HCT116 (cell line): ENCODE measurements around the gene RIPK3. TPM values are rescaled to one million over a fixed set of nuclear protein-coding genes. Genes with fewer than 3 reads are reported as not detected.

Source experiments
- ATAC-seq: fragments of 200-7000 bp; cut with Tn5 transposase; 2 replicates; pipeline ENCODE4 v1.9.1; 2020; ENCODE audit warnings: mild to moderate bottlenecking, moderate library complexity
- BruUV-seq: library from RNA; stranded (reverse); fragments of 400-500 nt; replicated peaks from 2 replicates; lab custom pipeline; 2021; lab: Mats Ljungman, UMichigan
- CTCF ChIA-PET: fragments of 300-600 bp; sonication (Branson Sonifier 250); formaldehyde crosslinking; loops from one replicate; lab custom pipeline; 2021; ENCODE audit warnings: antibody characterized with exemption; lab: Charles Lee
- POLR2A ChIA-PET: fragments of 300-600, 350-600 bp; sonication (Branson Sonifier 250); formaldehyde crosslinking; loops from one replicate; lab custom pipeline; 2021; ENCODE audit warnings: antibody characterized with exemption; lab: Charles Lee
- RAD21 ChIA-PET, 2 experiments: fragments of 300-600 bp; sonication (Branson Sonifier 250); formaldehyde crosslinking; loops; one replicate each; lab custom pipeline; 2023; ENCODE audit warnings: low total read pairs in 2 of 2; ENCODE audit not compliant: uncharacterized antibody in 2 of 2, unreplicated experiment in 2 of 2, low non-redundant PET in 1 of 2; lab: Charles Lee
- DNase-seq: peaks from one replicate; pipeline ENCODE4 v3.0.0-alpha.2; 2010; ENCODE audit warnings: low read depth, low spot score
- H2AFZ ChIP-seq: fragments of 200-600 bp; shearing (Covaris generic), sonication (generic); 2 replicates; pipeline ENCODE4 v1.6.1; 2017; ENCODE audit warnings: low read depth, mixed run types, mixed read lengths, antibody characterized with exemption, low read length; ENCODE audit not compliant: poor library complexity, severe bottlenecking
- H3K27ac ChIP-seq: 2 replicates; pipeline ENCODE4 v1.5.1; 2012; ENCODE audit warnings: low read depth, low read length
- H3K27me3 ChIP-seq: fragments of 200-600 bp; sonication (generic); 2 replicates; pipeline ENCODE4 v1.6.1; 2016; ENCODE audit warnings: mixed run types, low read length, mixed read lengths; ENCODE audit not compliant: insufficient read depth
- H3K36me3 ChIP-seq, 2 experiments: fragments of 200-500 bp in 1 of 2; fragments of 200-600 bp in 1 of 2; sonication (Bioruptor generic) in 1 of 2; sonication (generic) in 1 of 2; 2 replicates each; pipeline versions ENCODE4 v1.5.1 to v1.6.1; 2014 to 2016; ENCODE audit warnings: low read length in 2 of 2, inconsistent platforms in 1 of 2, mixed read lengths in 1 of 2, mixed run types in 1 of 2; ENCODE audit not compliant: insufficient read depth in 2 of 2, control insufficient read depth in 1 of 2
- H3K4me1 ChIP-seq, 2 experiments: fragments of 200-600 bp in 1 of 2; sonication (generic) in 1 of 2; 2 replicates each; pipeline versions ENCODE4 v1.5.1 to v1.6.1; 2012 to 2017; ENCODE audit warnings: low read length in 2 of 2, inconsistent platforms in 1 of 2, mild to moderate bottlenecking in 1 of 2, mixed read lengths in 1 of 2, mixed run types in 1 of 2, moderate library complexity in 1 of 2; ENCODE audit not compliant: insufficient read depth in 2 of 2, control insufficient read depth in 1 of 2
- H3K4me2 ChIP-seq: fragments of 200-600 bp; sonication (generic); 2 replicates; pipeline ENCODE4 v1.6.1; 2017; ENCODE audit warnings: mixed run types, low read length, mixed read lengths
- H3K4me3 ChIP-seq, 2 experiments: fragments of 200-600 bp in 1 of 2; sonication (generic) in 1 of 2; replicated peaks in 1 of 2; 2 replicates each; pipeline ENCODE4 v1.5.1; 2011 to 2016; ENCODE audit warnings: low read length in 2 of 2, control low read depth in 1 of 2, low read depth in 1 of 2, mild to moderate bottlenecking in 1 of 2, mixed read lengths in 1 of 2, mixed run types in 1 of 2
- H3K79me2 ChIP-seq: fragments of 200-600 bp; sonication (generic); 2 replicates; pipeline ENCODE4 v1.6.1; 2017; ENCODE audit warnings: mild to moderate bottlenecking, mixed run types, low read length, moderate library complexity, mixed read lengths; ENCODE audit not compliant: insufficient read depth
- H3K9ac ChIP-seq: fragments of 200-600 bp; sonication (generic); 2 replicates; pipeline ENCODE4 v1.6.1; 2016; ENCODE audit warnings: low read length, mixed read lengths
- H3K9me2 ChIP-seq: fragments of 200-600 bp; sonication (generic), shearing (Covaris generic); 2 replicates; pipeline ENCODE4 v1.6.1; 2017; ENCODE audit warnings: mixed run types, mild to moderate bottlenecking, moderate library complexity; ENCODE audit not compliant: insufficient read depth
- H3K9me3 ChIP-seq, 2 experiments: fragments of 200-500 bp in 1 of 2; fragments of 200-600 bp in 1 of 2; sonication (Bioruptor generic) in 1 of 2; sonication (generic) in 1 of 2; 2 replicates each; pipeline ENCODE4 v1.6.1; 2014 to 2017; ENCODE audit warnings: low read length in 2 of 2, mixed read lengths in 2 of 2, inconsistent platforms in 1 of 2, low read depth in 1 of 2, mild to moderate bottlenecking in 1 of 2, mixed run types in 1 of 2, moderate library complexity in 1 of 2; ENCODE audit not compliant: control insufficient read depth in 1 of 2, insufficient read depth in 1 of 2
- H4K20me1 ChIP-seq: fragments of 200-600 bp; sonication (generic), shearing (Covaris generic); 2 replicates; pipeline ENCODE4 v1.6.1; 2017; ENCODE audit warnings: mixed run types, mild to moderate bottlenecking, moderate library complexity; ENCODE audit not compliant: insufficient read depth
- CBX3 ChIP-seq: IDR thresholded peaks from 2 replicates; pipeline ENCODE4 v1.6.1; 2012; ENCODE audit warnings: low read depth
- CEBPB ChIP-seq: IDR thresholded peaks from 2 replicates; pipeline ENCODE4 v1.6.1; 2012; ENCODE audit warnings: low read depth
- CTCF ChIP-seq, 3 experiments: fragments of 200-600 bp in 1 of 3; sonication (generic) in 1 of 3; IDR thresholded peaks in 2 of 3; conservative IDR thresholded peaks in 1 of 3; 2 replicates each; pipeline ENCODE4 v1.5.1; 2012 to 2017; ENCODE audit warnings: low read depth in 2 of 3, low read length in 2 of 3, antibody characterized with exemption in 1 of 3, borderline replicate concordance in 1 of 3, control low read depth in 1 of 3, mild to moderate bottlenecking in 1 of 3, mixed read lengths in 1 of 3, mixed run types in 1 of 3, moderate library complexity in 1 of 3; ENCODE audit not compliant: insufficient read depth in 1 of 3
- EGR1 ChIP-seq: IDR thresholded peaks from 2 replicates; pipeline ENCODE4 v1.6.1; 2012; ENCODE audit warnings: low read depth
- EZH2 ChIP-seq: fragments of 200-600 bp; sonication (generic); IDR thresholded peaks from 2 replicates; pipeline ENCODE4 v1.6.1; 2017; ENCODE audit warnings: antibody characterized with exemption, mixed run types
- EZH2phosphoT487 ChIP-seq: fragments of 200-600 bp; IDR thresholded peaks from 2 replicates; pipeline ENCODE4 v1.6.1; 2018; ENCODE audit warnings: antibody characterized with exemption, borderline replicate concordance
- FOSL1 ChIP-seq: IDR thresholded peaks from 2 replicates; pipeline ENCODE4 v1.6.1; 2012; ENCODE audit warnings: low read depth
- JUND ChIP-seq: IDR thresholded peaks from 2 replicates; pipeline ENCODE4 v1.6.1; 2012
- MAX ChIP-seq: IDR thresholded peaks from 2 replicates; pipeline ENCODE4 v1.6.1; 2012
- POLR2A ChIP-seq: IDR thresholded peaks from 2 replicates; pipeline ENCODE4 v1.7.0; 2011; ENCODE audit warnings: borderline replicate concordance; ENCODE audit not compliant: insufficient read depth, insufficient read length; ENCODE audit errors: extremely low read depth
- RAD21 ChIP-seq: IDR thresholded peaks from 2 replicates; pipeline ENCODE4 v1.6.1; 2012; ENCODE audit warnings: low read depth, mild to moderate bottlenecking
- ZBTB33 ChIP-seq: IDR thresholded peaks from 2 replicates; pipeline ENCODE4 v1.6.1; 2011; ENCODE audit warnings: mild to moderate bottlenecking, low read length, moderate library complexity; ENCODE audit not compliant: insufficient replicate concordance; ENCODE audit errors: extremely low read depth
- ZNF274 ChIP-seq: fragments of 200-500 bp; sonication (Bioruptor generic); IDR thresholded peaks from 2 replicates; pipeline ENCODE4 v1.6.1; 2014; ENCODE audit warnings: mild to moderate bottlenecking, low read depth, low read length, inconsistent platforms
- intact Hi-C: fragments of 100-400 bp; cut with micrococcal nuclease; formaldehyde crosslinking; loops from 2 replicates; pipeline ENCODE4 v1.10.0; 2022
- total RNA-seq: library from RNA; stranded (reverse); gene quantifications from one replicate; pipeline ENCODE4 v1.2.1, GENCODE V29; 2021; ENCODE audit not compliant: unreplicated experiment

RIPK3 gene
- total RNA-seq, 1 experiment from 2014 or later, result not detected

- no peaks in the 10 kb centered on the region for H3K36me3 ChIP-seq
- no peaks in the 10 kb centered on the region for H3K27me3 ChIP-seq
- DNase-seq, result peak; percentile 81
- intact Hi-C loops, result loop anchor here (1.0 kb wide), 2 partner anchors 25 to 34 kb away; no protein-coding TSS in a partner anchor
- no peaks in the 10 kb centered on the region for H3K9me2 ChIP-seq
- H3K4me3 ChIP-seq, result peak within 1 kb of the TSS; percentile 55 to 64
- H3K27ac ChIP-seq, result peak within 1 kb of the TSS; percentile 89
- no peak for TF ChIP-seq EZH2phosphoT487
- RAD21 ChIA-PET, result no interaction called here
- peak; percentile 45 for ATAC-seq
- no peaks in the 10 kb centered on the region for H4K20me1 ChIP-seq
- POLR2A ChIA-PET, result no interaction called here
- no peaks in the 10 kb centered on the region for H3K79me2 ChIP-seq
- peak within 1 kb of the TSS; percentile 87 for H2AFZ ChIP-seq
- CTCF ChIA-PET, result no interaction called here
- TSS peak; percentile 87 for BruUV-seq
- H3K4me2 ChIP-seq, result peak within 1 kb of the TSS; percentile 97
- H3K9me3 ChIP-seq, result no peaks in the 10 kb centered on the region
- H3K9ac ChIP-seq, result peak within 1 kb of the TSS; percentile 69
- H3K4me1 ChIP-seq, result peaks cover 15 to 33% of the 10 kb centered on the region in 2 experiments
These were observed 27.9 kb upstream of the RIPK3 start, which contains the start of gene NFATC4 for GRCh38 chr14:24367514-24368211. TSS of gene NFATC4 (plus strand) at chr14:24368184. CDS start at chr14:24368341, 157 bp downstream.

GRCh38 chr14:24366721-24367513 lies 27.1 kb upstream of the RIPK3 start:
- RAD21 ChIA-PET, result interaction anchor here (0.9 to 2.2 kb wide), 4 partner anchors 33 to 65 kb away, joined by 3 to 18 read pairs (median 6); no protein-coding TSS in a partner anchor
- peak overlapping the region; percentile 69 for H3K9ac ChIP-seq
- no peaks in the 10 kb centered on the region for H3K9me3 ChIP-seq
- H3K27ac ChIP-seq, result peak overlapping the region; percentile 89
- H3K36me3 ChIP-seq, result no peaks in the 10 kb centered on the region
- peak; percentile 97 for DNase-seq
- H3K9me2 ChIP-seq, result no peaks in the 10 kb centered on the region
- no peaks in the 10 kb centered on the region for H3K79me2 ChIP-seq
- peak overlapping the region; percentile 55 to 64 for H3K4me3 ChIP-seq
- no peaks in the 10 kb centered on the region for H3K27me3 ChIP-seq
- peaks cover 15 to 33% of the 10 kb centered on the region in 2 experiments for H3K4me1 ChIP-seq
- CTCF ChIA-PET, result interaction anchor here (0.7 to 2.3 kb wide), 11 partner anchors 10 to 125 kb away, joined by 3 to 84 read pairs (median 7); partner anchors contain the start of genes CIDEB, SDR39U1 and TINF2
- H3K4me2 ChIP-seq, result peak overlapping the region; percentile 97
- no peaks in the 10 kb centered on the region for H4K20me1 ChIP-seq
- BruUV-seq, result no TSS peak
- POLR2A ChIA-PET, result interaction anchor here (0.8 to 2.2 kb wide), 6 partner anchors 15 to 1272 kb away, joined by 3 to 33 read pairs (median 4); partner anchors contain the start of genes ACIN1, CBLN3, KHNYN and RNF31
- peak; percentile 77 for ATAC-seq
- intact Hi-C loops, result loop anchor here (1.0 kb wide), 2 partner anchors 25 to 34 kb away; no protein-coding TSS in a partner anchor
- peak overlapping the region; percentile 87 for H2AFZ ChIP-seq
- TF ChIP-seq EZH2 (no peak), POLR2A (no peak), FOSL1 (no peak), CTCF (IDR thresholded peaks at IDR 0.05 in 2 of 3, conservative IDR thresholded peaks at IDR 0.05 in 1 of 3; ENCODE audit: borderline replicate concordance in 1 of 3, insufficient read depth in 1 of 3, low read depth in 2 of 3, low read length in 2 of 3) (no peak), JUND (peak; percentile 51), CBX3 (no peak), EZH2phosphoT487 (no peak), MAX (no peak; the same call in 1 of the 2 replicates), ZBTB33 (peak; percentile 9), EGR1 (no peak), RAD21 (no peak), ZNF274 (no peak), CEBPB (no peak)
